Measurements from ENCODE around the gene WAPL.

Gene WAPL

GRCh38 chr10:86480571-86480970 is 41.0 kb downstream of the WAPL start:
- Histone ChIP-seq H3K4me1 (ENCODE audit: insufficient read depth, low read length) (peaks cover 13% of the 10 kb centered on the region), H3K9me3 (ENCODE audit: control insufficient read depth, insufficient read depth, low read length) (no peaks in the 10 kb centered on the region), H3K36me3 (ENCODE audit: insufficient read depth, low read length) (no peaks in the 10 kb centered on the region; the same call in 1 of the 2 replicates), H3K9ac (ENCODE audit: low read depth, low read length) (no peak overlapping the region)

DNA sequence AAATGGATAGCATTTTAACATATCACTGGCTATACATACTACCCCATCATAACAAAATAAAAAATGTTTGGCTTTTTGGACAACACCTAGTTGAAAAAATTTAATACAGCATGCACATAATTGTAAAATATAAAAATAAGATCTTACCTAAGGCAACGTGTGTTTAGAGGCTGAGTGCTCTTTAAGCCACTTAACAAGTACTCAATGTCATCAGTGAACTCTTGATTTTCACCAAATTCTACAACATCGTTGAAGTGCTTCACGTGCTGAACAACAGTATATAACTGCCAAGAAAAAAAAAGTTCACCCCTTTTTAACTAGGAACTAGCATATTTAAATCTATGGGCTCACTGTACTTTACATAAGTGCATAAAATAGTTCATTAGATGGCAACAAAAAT is 49.5 kb downstream of the WAPL start:
- Histone ChIP-seq H3K4me1 (ENCODE audit: insufficient read depth, low read length) (no peaks in the 10 kb centered on the region), H3K9me3 (ENCODE audit: control insufficient read depth, insufficient read depth, low read length) (no peaks in the 10 kb centered on the region), H3K9ac (ENCODE audit: low read depth, low read length) (no peak overlapping the region), H3K36me3 (ENCODE audit: insufficient read depth, low read length) (no peaks in the 10 kb centered on the region; the same call in 1 of the 2 replicates)

DNA sequence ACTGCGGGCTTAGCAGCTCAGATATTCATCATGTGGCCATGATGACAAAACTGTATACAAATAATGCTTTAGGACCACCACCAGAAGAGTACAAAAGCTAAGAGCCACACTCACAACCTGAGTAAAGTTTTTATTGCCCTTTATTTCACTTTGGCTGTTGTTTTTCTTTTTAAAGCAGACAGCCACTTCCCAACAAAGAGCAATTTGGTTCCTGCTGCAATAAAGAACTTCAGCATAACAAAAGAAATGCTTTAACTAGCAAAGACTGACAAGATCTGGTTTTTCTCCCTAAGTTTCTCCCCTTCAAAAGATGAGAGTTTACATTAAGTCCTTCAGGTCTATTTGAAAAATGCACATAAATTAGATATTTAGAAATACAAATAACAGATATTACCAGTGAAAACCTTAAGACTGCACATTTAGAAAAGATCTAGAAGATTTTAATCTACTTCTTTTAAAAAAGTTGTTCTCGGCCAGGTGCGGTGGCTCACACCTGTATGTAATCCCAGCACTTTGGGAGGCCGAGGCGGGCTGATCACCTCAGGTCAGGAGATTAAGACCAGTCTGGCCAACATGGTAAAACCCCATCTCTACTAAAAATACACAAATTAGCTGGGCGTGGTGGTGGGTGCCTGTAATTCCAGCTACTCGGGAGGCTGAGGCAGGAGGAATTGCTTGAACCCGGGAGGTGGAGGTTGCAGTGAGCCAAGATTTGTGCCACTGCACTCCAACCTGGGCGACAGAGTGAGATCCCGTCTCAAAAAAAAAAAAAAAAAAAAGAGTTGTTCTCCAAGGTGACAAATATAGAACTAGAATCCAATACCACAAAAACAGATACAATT is 59.4 kb downstream of the WAPL start:
- peaks cover 18% of the 10 kb centered on the region for H3K36me3 ChIP-seq (ENCODE audit: insufficient read depth, low read length)
- no peak overlapping the region for H3K9ac ChIP-seq (ENCODE audit: low read depth, low read length)
- H3K9me3 ChIP-seq (ENCODE audit: control insufficient read depth, insufficient read depth, low read length), result no peaks in the 10 kb centered on the region
- peaks cover 10% of the 10 kb centered on the region for H3K4me1 ChIP-seq (ENCODE audit: insufficient read depth, low read length)

DNA sequence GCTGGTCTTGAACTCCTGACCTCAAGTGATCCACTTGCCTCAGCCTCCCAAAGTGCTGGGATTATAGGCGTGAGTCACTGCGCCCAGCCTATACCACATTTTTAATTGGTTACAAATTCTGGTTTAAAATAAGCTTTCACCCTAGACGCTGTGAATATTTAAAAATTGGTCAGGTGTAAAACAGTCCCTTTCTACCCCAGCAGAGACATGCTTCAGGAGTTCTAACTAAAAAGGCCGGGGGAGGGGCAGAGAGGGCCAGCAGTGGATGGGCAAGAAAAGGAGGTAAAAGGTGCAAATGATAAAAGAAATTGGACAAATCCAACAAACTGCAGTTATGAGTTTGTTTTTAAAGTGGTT is 70.0 kb downstream of the WAPL start:
- Histone ChIP-seq H3K9me3 (ENCODE audit: control insufficient read depth, insufficient read depth, low read length) (no peaks in the 10 kb centered on the region), H3K4me1 (ENCODE audit: insufficient read depth, low read length) (no peaks in the 10 kb centered on the region), H3K36me3 (ENCODE audit: insufficient read depth, low read length) (peaks cover 7% of the 10 kb centered on the region), H3K9ac (ENCODE audit: low read depth, low read length) (no peak overlapping the region)

DNA sequence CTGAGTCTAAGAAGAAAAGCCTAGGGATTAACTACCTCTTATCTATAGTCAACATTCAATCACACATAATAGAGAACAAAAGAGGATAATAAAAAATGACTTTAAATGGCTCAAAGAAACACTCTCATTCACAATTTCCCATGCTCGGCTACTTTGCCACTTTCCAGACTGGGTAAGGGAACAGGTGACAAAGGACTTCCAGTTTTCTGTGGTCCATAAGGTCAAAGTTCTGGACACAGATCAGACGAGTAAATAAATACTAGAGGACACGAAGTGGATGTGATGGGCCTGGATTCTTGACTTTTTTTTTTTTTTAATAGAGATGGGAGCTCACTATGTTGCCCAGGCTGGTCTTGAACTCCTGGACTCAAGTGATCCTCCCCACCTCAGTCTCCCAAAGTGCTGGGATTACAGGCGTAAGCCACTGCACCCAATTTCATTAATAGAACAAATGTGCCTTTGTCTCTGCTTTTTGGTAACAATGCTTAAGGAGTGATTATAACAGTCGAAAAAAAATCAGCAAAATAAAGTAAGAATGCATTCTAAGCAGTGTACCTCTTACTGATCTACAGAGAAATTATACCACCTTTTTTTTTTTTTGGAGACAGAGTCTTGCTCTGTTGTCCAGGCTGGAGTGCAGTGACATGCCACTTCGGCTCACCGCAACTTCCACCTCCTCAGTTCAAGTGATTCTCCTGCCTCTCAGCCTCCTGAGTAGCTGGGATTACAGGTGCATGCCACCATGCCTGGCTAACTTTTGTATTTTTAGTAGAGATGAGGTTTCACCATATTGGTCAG is 70.6 kb downstream of the WAPL start:
- H3K9ac ChIP-seq (ENCODE audit: low read depth, low read length), result no peak overlapping the region
- H3K36me3 ChIP-seq (ENCODE audit: insufficient read depth, low read length), result peaks cover 11% of the 10 kb centered on the region
- H3K9me3 ChIP-seq (ENCODE audit: control insufficient read depth, insufficient read depth, low read length), result no peaks in the 10 kb centered on the region
- H3K4me1 ChIP-seq (ENCODE audit: insufficient read depth, low read length), result no peaks in the 10 kb centered on the region

DNA sequence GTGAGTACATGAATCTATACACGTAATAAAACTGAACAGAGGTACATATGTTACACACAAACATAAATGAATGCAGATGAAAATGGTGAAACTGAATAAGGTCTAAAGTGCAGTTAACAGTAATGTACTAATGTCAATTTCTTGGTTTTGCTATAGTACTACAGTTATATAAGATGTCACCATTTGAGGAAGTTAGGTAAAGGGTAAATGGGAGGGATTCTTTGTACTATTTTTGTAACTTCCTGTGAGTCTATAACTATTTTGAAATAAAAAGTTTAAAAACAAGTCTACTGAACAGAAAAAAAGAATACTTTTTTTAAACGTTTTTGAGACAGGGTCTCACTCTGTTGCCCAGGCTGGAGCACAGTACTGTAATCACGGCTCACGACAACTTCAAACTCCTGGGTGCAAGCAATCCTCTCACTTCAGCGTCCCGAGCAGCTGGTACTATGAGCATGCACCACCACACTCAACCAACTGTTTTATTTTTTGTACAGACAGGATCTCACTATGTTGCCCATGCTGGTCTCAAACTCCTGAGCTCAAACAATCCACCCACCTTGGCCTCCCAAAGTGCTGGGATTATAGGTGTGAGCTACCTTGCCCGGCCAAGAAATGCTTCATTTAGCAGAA is 71.5 kb downstream of the WAPL start:
- H3K4me1 ChIP-seq (ENCODE audit: insufficient read depth, low read length), result no peaks in the 10 kb centered on the region
- no peaks in the 10 kb centered on the region for H3K9me3 ChIP-seq (ENCODE audit: control insufficient read depth, insufficient read depth, low read length)
- no peak overlapping the region for H3K9ac ChIP-seq (ENCODE audit: low read depth, low read length)
- H3K36me3 ChIP-seq (ENCODE audit: insufficient read depth, low read length), result peaks cover 16% of the 10 kb centered on the region

DNA sequence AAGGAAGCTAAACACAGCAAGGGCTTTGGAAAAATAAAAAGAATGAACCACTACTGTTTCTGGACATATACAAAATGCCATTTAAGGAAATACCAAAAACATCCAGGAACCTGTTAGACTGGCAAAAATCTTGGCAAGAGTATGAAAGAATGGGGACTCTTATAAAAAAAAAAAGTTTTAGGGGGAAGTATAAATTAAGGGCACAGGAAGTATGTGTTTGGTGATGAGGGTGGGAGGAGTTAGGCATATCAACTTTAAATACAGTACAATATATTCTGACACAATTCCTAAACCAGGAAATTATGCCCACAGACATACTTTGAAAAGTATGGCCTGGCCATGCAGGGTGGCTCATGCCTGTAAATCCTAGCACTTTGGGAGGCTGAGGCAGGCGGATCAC is 74.2 kb downstream of the WAPL start:
- Histone ChIP-seq H3K9me3 (ENCODE audit: control insufficient read depth, insufficient read depth, low read length) (no peaks in the 10 kb centered on the region), H3K4me1 (ENCODE audit: insufficient read depth, low read length) (no peaks in the 10 kb centered on the region), H3K9ac (ENCODE audit: low read depth, low read length) (no peak overlapping the region), H3K36me3 (ENCODE audit: insufficient read depth, low read length) (peaks cover 12% of the 10 kb centered on the region)

DNA sequence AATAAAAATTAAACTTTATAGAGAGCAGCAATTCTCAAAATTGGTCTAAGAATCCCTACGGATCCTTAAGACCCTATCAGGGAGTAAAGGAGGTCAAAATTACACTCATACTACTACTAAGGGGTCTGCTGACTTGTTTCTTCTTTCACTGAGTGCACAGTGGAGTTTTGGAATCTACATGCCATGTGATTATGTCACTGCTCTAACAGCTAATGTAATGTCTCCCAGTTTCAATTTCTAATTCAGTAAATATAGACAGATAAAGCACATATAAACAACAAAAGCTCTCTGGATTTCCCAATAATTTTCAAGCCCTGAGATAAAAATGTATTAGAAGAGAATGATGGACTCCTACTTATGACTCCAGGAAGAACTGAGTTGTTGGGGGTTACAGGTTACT is 74.6 kb downstream of the WAPL start:
- H3K4me1 ChIP-seq (ENCODE audit: insufficient read depth, low read length), result no peaks in the 10 kb centered on the region
- peaks cover 12% of the 10 kb centered on the region for H3K36me3 ChIP-seq (ENCODE audit: insufficient read depth, low read length)
- H3K9me3 ChIP-seq (ENCODE audit: control insufficient read depth, insufficient read depth, low read length), result no peaks in the 10 kb centered on the region
- no peak overlapping the region for H3K9ac ChIP-seq (ENCODE audit: low read depth, low read length)

- no peaks in the 10 kb centered on the region for H3K9me3 ChIP-seq (ENCODE audit: control insufficient read depth, insufficient read depth, low read length)
- no peak overlapping the region for H3K9ac ChIP-seq (ENCODE audit: low read depth, low read length)
- H3K36me3 ChIP-seq (ENCODE audit: insufficient read depth, low read length), result peaks cover 17% of the 10 kb centered on the region
- no peaks in the 10 kb centered on the region for H3K4me1 ChIP-seq (ENCODE audit: insufficient read depth, low read length)
These were observed 75.2 kb downstream of the WAPL start for GRCh38 chr10:86446440-86446839.

- H3K4me1 ChIP-seq (ENCODE audit: insufficient read depth, low read length), result no peaks in the 10 kb centered on the region
- H3K36me3 ChIP-seq (ENCODE audit: insufficient read depth, low read length), result peaks cover 17% of the 10 kb centered on the region
These were observed 77.7 kb downstream of the WAPL start for GRCh38 chr10:86443936-86444335.

DNA sequence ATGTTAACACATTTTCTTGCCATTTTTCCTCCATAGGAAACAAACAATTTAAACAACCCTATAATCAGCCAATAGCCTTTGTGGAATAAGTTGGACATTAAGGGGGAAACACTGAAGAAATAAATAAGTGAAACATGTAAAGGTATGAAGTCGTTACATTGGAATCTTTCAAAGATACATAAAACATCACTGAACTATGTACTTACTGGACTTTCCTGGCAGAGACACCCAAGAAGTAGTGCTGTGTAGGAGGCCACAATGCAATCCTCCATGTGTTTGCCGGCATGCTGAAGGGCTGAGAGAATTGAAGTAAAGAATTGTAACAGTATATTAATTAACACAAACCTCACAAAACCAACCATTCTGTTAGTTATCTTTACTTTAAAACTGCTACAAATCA is 78.5 kb downstream of the WAPL start:
- H3K4me1 ChIP-seq (ENCODE audit: insufficient read depth, low read length), result no peaks in the 10 kb centered on the region
- H3K9me3 ChIP-seq (ENCODE audit: control insufficient read depth, insufficient read depth, low read length), result no peaks in the 10 kb centered on the region
- no peak overlapping the region for H3K9ac ChIP-seq (ENCODE audit: low read depth, low read length)
- peaks cover 17% of the 10 kb centered on the region for H3K36me3 ChIP-seq (ENCODE audit: insufficient read depth, low read length)

More at GRCh38 chr10:86443936-86444335, 77.7 kb downstream of the WAPL start:
- Histone ChIP-seq H3K9me3 (ENCODE audit: control insufficient read depth, insufficient read depth, low read length) (no peaks in the 10 kb centered on the region), H3K9ac (ENCODE audit: low read depth, low read length) (no peak overlapping the region)

DNA sequence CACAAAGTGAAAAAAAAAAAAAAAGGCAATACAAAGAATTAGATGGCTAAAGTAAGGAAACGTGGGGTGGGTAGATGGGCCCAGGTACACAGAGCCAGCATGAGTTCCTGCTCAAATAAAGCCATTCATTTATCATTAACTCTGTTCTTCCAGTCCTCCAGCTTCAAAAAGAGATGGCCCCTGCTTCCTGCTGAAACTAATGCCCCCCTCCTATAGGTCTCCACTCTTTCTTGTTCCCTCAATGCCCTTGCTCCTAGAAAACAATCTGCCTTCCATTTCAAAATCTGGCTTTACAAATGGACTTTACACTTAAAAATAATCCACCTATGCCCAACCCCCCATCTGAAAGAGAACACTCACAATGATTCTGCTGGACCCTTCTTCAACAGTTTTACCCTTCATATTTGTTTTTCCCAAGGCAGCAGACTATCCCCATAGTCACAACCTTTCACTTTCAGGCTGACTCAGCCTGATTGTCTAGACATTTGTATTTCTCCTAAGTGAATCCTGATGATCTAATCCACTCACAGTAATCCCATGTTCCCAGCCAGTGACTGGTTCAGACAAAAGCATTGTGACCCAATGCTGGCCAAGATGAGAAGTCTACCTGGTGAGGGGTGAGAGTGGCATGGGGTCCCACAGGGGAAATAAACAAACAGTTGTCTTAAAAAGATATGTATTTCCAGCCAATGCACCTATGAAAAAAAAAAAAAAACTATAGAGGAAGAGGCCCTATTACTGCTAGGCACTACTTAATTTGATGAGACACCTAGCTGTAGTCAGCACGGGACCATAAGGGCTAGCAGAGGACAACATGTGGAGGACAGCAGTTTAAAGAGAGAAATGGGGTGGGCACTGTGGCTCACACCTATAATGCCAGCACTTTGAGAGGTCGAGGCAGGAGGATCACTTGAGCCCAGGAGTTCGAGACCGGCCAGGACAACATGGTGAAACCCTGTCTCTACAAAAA is 80.4 kb downstream of the WAPL start:
- Histone ChIP-seq H3K4me1 (ENCODE audit: insufficient read depth, low read length) (peaks cover under 1% of the 10 kb centered on the region; the same call in 1 of the 2 replicates), H3K9ac (ENCODE audit: low read depth, low read length) (no peak overlapping the region), H3K9me3 (ENCODE audit: control insufficient read depth, insufficient read depth, low read length) (no peaks in the 10 kb centered on the region), H3K36me3 (ENCODE audit: insufficient read depth, low read length) (peaks cover 24% of the 10 kb centered on the region)

- Histone ChIP-seq H3K9ac (ENCODE audit: low read depth, low read length) (no peak overlapping the region), H3K9me3 (ENCODE audit: control insufficient read depth, insufficient read depth, low read length) (no peaks in the 10 kb centered on the region), H3K4me1 (ENCODE audit: insufficient read depth, low read length) (peaks cover 10% of the 10 kb centered on the region; the same call in 1 of the 2 replicates), H3K36me3 (ENCODE audit: insufficient read depth, low read length) (peaks cover 17% of the 10 kb centered on the region)
These were observed 82.0 kb downstream of the WAPL start for GRCh38 chr10:86439544-86439943.
